ENCODE measurements around the gene CDHR1. TPM values are rescaled to one million over a fixed set of nuclear protein-coding genes. Genes with fewer than 3 reads are reported as not detected.

Gene CDHR1
- total RNA-seq, 1 donor from 2014 or later = 0.96 TPM

DNA sequence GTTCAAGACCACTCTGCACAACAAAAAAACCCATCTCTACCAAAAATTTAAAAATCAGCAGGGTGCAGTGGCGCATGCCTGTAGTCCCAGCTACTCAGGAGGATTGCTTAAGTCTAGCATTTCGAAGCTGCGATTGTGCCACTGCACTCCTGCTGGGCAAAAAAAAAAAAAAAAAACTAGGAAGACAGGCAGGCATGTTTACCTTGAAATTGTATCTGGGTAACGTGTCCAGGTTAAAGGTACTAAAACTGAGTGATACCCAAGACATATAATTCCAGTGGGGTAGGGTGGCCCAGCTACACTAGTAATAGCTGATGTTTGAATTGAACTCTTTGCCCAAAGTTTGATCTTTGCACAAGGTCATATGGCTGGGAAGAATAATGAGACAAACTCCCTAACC, 38.8 kb upstream of the CDHR1 start:
- H3K9me3 Mint-ChIP-seq (ENCODE audit: low read depth) = no peaks in the 10 kb centered on the region
- TF ChIP-seq, protein P1, sequence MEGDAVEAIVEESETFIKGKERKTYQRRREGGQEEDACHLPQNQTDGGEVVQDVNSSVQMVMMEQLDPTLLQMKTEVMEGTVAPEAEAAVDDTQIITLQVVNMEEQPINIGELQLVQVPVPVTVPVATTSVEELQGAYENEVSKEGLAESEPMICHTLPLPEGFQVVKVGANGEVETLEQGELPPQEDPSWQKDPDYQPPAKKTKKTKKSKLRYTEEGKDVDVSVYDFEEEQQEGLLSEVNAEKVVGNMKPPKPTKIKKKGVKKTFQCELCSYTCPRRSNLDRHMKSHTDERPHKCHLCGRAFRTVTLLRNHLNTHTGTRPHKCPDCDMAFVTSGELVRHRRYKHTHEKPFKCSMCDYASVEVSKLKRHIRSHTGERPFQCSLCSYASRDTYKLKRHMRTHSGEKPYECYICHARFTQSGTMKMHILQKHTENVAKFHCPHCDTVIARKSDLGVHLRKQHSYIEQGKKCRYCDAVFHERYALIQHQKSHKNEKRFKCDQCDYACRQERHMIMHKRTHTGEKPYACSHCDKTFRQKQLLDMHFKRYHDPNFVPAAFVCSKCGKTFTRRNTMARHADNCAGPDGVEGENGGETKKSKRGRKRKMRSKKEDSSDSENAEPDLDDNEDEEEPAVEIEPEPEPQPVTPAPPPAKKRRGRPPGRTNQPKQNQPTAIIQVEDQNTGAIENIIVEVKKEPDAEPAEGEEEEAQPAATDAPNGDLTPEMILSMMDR (IDR thresholded peaks at IDR 0.05; ENCODE audit: unreplicated experiment) = no peak
- no peak overlapping the region for H3K27ac Mint-ChIP-seq
- H3K4me1 Mint-ChIP-seq (ENCODE audit: low read depth) = peaks cover 4% of the 10 kb centered on the region
- peaks cover 21% of the 10 kb centered on the region for H3K27me3 Mint-ChIP-seq
- no peak overlapping the region for H3K4me3 Mint-ChIP-seq (ENCODE audit: low read depth)
- DNase-seq (ENCODE audit: low spot score, unreplicated experiment) = no peak
- H3K36me3 Mint-ChIP-seq (ENCODE audit: insufficient read depth) = peaks cover 15% of the 10 kb centered on the region

GRCh38 chr10:84156009-84156408, 38.3 kb upstream of the CDHR1 start:
- no peak overlapping the region for H3K27ac Mint-ChIP-seq
- H3K4me1 Mint-ChIP-seq (ENCODE audit: low read depth) = peaks cover 5% of the 10 kb centered on the region
- H3K9me3 Mint-ChIP-seq (ENCODE audit: low read depth) = no peaks in the 10 kb centered on the region
- H3K36me3 Mint-ChIP-seq (ENCODE audit: insufficient read depth) = peaks cover 13% of the 10 kb centered on the region
- no peak overlapping the region for H3K4me3 Mint-ChIP-seq (ENCODE audit: low read depth)
- peaks cover 21% of the 10 kb centered on the region for H3K27me3 Mint-ChIP-seq
- DNase-seq (ENCODE audit: low spot score, unreplicated experiment) = no peak
- TF ChIP-seq, protein P1 (IDR thresholded peaks at IDR 0.05; ENCODE audit: unreplicated experiment) = no peak

DNA sequence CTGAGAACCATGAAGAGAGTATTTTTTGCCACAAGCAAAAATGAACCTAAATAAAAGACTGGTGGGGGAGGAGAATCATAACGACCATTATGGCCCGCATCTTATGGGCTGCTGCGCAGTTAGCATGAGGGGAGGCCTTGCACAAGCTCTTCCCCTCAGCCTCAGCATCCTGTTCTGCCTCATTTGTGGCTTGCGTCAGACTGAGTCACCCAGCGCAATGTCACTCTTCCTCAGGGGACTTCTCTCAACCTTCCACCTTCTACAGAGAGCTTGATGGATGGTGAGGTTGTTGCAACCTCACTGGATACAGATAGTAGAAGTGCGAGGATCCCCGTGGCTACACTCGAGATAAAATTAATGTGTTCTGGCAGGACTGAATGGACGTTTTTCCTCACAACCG, 37.6 kb upstream of the CDHR1 start:
- Mint-ChIP-seq H3K36me3 (ENCODE audit: insufficient read depth) (peaks cover 13% of the 10 kb centered on the region), H3K4me1 (ENCODE audit: low read depth) (peaks cover 5% of the 10 kb centered on the region), H3K27ac (no peak overlapping the region), H3K27me3 (peaks cover 21% of the 10 kb centered on the region), H3K4me3 (ENCODE audit: low read depth) (no peak overlapping the region), H3K9me3 (ENCODE audit: low read depth) (no peaks in the 10 kb centered on the region)
- TF ChIP-seq, protein P1 (IDR thresholded peaks at IDR 0.05; ENCODE audit: unreplicated experiment) = no peak
- DNase-seq (ENCODE audit: low spot score, unreplicated experiment) = no peak

DNA sequence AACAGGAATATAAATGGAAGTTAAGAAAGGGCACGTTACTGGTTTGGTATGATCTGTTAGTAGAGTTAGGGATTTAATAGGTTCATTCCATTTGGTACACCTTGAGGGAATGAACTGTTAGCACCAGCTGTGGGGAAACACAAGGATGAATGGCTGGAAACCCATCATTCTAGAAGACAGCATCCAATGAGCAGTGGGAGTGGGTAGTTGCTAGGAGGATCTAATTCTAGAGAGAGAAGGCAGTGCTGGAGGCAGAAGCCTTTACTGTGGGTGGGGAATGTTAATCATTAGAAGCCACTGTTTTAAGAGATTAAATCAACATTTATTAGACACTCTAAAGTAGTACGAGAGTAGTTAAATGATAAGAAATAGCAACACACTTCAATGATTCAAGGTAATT, 36.3 kb upstream of the CDHR1 start:
- no peaks in the 10 kb centered on the region for H3K9me3 Mint-ChIP-seq (ENCODE audit: low read depth)
- peaks cover 22% of the 10 kb centered on the region for H3K27me3 Mint-ChIP-seq
- no peak overlapping the region for H3K4me3 Mint-ChIP-seq (ENCODE audit: low read depth)
- peaks cover 5% of the 10 kb centered on the region for H3K4me1 Mint-ChIP-seq (ENCODE audit: low read depth)
- peaks cover 12% of the 10 kb centered on the region for H3K36me3 Mint-ChIP-seq (ENCODE audit: insufficient read depth)
- no peak overlapping the region for H3K27ac Mint-ChIP-seq
- TF ChIP-seq, protein P1 (IDR thresholded peaks at IDR 0.05; ENCODE audit: unreplicated experiment) = no peak
- DNase-seq (ENCODE audit: low spot score, unreplicated experiment) = no peak

- Mint-ChIP-seq H3K27ac (no peak overlapping the region), H3K36me3 (ENCODE audit: insufficient read depth) (peaks cover 10% of the 10 kb centered on the region), H3K27me3 (peaks cover 27% of the 10 kb centered on the region), H3K4me1 (ENCODE audit: low read depth) (peaks cover 5% of the 10 kb centered on the region), H3K9me3 (ENCODE audit: low read depth) (no peaks in the 10 kb centered on the region), H3K4me3 (ENCODE audit: low read depth) (no peak overlapping the region)
- TF ChIP-seq, protein P1 (IDR thresholded peaks at IDR 0.05; ENCODE audit: unreplicated experiment) = no peak
- no peak for DNase-seq (ENCODE audit: low spot score, unreplicated experiment)
These were observed 35.8 kb upstream of the CDHR1 start for GRCh38 chr10:84158550-84158949.

Data from progenitor cell of endocrine pancreas (in vitro differentiated cells).